Daoy (cell line): Measurements from ENCODE around the gene C1orf74. TPM values are rescaled to one million over a fixed set of nuclear protein-coding genes. Genes with fewer than 3 reads are reported as not detected.

Experiments used
- DNase-seq: peaks from one replicate; pipeline ENCODE4 v3.0.0-alpha.2; 2015; ENCODE audit warnings: low read depth
- total RNA-seq: library from RNA; depleted of rRNA; stranded (reverse); fragments of >200 nt; shearing (Covaris generic); gene quantifications from 2 replicates; pipeline ENCODE4 v1.2.3, GENCODE V29; 2014; rRNA removed

The C1orf74 gene
- 3.4 and 3.5 TPM in 2 replicates for total RNA-seq

DNA sequence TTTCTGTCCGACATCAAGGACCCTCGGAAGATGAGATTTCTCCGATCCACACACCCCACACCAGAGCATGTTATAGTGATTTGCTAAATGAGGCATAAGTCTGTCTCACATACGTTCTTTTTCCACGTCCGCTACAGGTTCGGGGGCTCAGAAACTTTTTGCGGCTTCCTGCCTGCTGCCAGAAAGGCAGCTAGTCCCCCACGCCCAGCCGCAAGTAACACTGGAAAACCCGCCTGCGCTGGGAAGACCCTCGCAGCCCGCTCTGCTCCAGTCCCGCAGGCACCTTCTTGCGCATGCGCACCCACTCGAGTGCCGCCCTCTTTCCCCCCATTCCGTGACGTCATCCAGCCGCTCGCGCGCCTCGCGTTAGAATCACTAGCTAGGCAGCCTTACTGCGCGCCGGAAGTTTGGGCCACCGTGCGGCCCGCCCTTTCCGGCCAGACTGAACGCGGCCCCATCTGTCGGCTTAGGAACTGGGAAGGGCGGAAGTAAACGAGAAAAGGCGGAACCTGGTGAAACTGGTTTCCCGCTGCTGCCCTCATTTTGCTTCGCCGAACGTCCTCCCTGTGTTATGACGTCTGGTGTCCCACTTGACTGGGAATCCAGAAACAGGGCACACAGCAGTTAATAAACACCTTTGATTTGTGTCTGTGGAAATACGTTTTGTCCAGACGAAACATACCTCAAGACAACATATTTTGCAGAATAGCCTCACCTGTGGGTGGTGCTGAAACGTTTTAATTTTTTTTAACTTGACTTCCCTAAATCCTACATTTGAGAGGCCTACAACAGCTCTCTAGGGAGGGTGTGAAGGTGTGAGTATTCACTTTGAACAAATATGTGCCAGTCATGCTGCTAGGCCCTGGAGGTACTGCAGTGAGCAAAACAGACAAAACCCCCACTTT, at the start of gene C1orf74:
C1orf74 (minus strand) TSS at position 295 of the 905 bp plus-strand sequence. CDS start 925 bp downstream, outside the sequence.
- peak; percentile 99 for DNase-seq

DNA sequence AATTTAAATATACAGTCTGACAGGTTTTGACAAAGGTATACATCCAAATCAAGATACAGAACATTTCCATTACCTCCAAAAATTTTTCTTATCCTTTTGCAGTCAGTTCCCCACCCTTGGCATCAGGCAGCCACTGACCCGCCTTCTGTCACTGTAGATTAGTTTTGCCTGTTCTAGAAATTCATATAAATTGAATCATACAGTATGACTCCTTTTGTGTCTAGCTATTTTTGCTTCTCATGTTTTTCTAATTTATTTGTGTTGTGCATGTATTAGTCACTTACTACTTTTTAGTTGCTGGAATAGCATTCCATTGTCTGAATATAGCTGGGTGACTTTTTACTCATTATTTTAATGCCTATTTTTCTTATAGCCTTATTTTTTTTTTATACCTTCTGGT, 47.3 kb upstream of the C1orf74 start:
- DNase-seq: no peak

DNA sequence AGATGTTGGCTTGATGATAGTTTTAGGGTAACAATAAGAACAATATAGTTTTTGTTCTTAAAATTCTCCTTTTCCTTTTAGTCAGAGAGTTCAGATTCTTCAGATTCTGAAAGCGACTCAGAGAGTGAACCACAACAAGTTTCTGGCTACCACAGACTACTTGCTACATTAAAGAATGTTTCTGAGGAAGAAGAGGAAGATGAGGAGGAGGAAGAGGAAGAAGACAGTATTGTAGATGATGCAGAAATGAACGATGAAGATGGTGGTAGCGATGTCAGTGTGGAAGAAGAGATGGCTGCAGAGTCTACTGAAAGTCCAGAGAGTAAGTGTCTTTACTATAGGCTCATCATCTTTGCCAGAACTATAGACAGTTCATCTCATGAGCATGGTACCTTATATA, 46.4 kb upstream of the C1orf74 start:
- DNase-seq: no peak

DNA sequence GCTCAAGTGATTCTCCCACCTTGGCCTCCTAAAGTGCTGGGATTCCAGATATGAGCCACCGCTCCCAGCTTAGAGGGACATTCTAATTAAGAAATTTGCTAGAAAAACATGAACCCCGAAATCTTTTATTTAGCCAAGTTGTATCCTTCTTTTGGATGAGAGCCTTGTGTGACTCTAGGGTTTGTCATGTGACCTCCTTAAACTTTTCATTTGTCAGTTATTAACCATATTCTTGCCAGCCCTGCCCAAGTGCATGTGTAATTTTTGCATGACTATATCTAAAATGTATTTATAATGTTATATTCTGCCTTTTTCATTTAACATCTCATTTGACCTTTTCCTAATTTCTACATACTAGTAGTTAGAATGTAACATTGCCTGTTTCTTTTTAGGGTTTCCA, 45.4 kb upstream of the C1orf74 start:
- DNase-seq: no peak

DNA sequence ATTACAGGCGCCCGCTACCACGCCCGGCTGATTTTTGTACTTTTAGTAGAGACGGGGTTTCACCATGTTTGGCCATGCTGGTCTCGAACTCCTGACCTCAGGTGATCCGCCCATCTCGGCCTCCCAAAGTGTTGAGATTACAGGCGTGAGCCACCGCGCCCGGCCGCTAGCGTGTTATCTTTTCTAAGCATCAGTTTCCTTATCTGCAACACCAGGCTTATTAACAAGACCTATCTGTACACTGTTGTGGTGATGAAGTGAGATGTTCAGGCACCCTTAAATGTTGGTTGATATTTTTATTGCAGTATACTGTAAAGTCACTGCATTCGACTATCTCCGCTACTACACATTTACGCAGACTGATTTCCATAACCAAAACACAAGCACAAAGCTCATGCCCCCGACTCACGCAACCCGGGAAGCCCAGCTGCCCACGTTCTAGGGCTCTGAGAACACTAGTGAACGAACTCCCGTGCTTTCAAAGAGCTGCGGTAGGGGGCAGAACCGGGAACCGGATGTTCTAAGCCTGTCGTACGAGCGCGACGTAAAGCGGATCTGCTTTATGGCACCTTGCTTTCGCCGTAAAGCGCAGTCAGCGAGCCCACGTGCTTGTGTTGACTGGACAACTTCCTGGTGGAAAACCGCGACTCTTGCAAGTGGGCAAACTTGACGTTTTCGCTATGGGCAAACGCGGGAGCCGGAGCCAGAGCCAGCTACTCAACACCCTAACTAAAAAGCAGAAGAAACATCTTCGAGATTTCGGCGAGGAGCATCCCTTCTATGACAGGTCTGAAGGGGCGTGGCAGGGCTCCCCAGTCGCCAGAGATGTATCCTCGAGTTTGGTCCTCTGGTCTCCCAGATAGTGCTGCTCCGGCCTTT, 43.3 kb upstream of the C1orf74 start, which contains the start of gene UTP25:
UTP25 (plus strand) TSS at position 589 of the 879 bp plus-strand sequence; CDS start at position 681, 92 bp downstream.
- peak; percentile 98 for DNase-seq

DNA sequence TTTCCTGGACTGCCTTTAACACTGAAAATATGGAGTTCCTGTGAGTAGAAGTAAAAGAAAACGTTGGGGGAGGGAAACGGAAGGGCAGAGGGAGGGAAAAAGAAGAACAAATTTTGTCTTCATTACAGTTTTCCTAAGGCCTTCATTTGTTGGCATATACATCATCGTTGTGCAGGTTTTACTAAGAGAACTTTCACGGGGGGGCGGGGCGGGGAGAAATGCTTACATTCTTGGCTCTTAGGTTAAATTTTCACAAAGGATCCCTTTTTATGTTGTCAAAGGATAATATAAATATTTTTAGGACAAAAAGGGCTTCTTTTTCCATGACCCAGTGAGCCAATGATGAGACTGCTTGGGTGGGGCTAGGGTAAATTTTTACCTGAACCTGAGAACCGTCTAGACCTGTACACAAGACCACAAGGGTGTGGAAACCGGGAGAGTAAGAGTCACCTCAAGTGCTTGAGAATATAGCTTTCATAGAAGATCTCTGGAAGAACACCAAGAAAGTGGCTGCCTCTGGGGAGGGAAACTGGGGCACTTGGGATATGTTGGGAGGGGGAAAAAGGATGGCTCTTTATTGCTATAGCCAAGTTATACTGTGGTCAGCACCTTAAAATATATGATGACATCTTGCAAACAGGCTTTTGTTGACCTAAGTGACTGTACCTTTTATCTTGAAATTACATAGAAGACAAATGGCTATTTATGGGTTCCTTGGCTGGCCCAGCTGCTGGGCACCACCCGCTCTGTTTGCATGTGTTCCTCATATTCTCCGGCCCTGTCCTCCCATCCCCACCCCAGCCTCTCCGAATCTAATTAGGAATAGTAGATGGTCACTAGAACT, 41.5 kb upstream of the C1orf74 start:
- DNase-seq: no peak

DNA sequence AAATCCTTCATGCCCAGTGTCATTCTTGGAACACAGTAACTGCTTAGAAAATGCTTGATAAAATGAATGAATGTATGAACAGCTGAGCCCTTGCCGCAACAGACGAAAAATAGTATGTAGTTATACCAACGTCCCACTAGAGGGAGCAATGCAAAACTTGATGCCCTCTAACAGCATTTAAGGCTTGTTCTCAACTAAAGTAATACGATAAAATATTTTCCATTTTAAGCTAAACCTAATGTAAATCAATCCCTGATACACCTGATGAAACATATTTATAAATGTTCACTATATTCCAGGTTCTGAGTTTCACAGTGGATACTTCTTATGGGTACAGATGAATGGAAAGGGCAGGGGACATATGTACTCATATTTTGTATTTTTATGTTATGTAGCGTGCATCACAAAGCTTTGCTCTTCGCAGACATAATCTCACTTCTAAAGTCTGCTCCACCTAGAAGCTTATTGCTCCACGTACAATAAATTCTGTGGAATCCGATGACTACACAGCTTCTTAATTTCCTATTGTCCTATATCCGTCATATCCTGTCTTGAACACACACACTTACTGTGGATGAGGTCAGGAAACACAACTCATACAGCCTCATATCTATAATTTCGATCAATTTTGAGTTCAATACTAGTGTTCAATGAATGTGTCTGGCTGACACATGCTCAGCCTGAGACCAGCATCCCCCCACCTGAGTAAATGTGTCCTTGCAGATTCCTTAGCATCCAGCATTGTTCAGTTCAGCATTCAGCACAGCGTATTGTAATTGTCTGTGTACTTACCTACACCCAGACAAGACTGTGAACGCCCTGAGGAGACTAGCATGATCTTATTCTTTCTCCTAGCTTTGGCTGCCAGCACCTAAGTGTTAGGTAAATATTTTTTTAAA, 39.0 kb upstream of the C1orf74 start:
- peak; percentile 62 for DNase-seq

DNA sequence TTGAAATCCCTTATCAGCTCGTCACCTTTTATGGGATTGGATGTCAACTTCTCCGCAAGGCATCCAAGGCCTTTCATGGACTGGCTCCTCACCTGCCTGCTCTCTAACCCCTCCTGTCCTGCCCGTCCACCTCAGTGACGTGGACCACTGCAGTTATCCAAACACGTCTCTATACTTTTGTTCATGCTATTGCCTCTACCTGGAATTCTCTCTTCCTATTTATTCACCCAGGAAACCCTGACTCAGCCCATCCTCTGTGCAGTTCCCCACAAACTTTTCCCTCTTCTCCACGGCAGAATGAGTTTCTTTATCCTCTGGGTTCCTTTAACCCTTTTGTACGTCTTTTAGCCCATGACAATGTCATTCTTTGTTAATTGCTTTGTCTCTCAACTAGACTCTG, 38.3 kb upstream of the C1orf74 start:
- DNase-seq: no peak

DNA sequence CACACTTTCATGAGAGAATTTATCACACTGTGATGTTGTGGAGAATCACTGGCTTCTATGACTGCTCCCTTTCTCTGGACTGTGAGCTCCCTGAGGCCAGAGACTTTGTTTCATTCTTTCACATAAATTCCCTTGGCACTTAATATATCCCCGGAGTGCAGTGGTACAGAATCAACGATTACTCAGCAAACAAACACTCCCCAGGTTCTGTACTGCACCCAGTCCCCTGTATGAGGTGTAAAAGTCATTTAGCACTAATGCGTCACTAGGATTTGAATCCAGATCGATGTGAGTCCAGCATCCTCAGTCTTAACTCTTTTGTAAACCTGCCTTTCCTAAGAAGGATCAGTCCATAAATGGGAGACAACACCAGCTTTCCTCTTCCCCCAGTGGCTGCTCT, 36.6 kb upstream of the C1orf74 start:
- DNase-seq: no peak

DNA sequence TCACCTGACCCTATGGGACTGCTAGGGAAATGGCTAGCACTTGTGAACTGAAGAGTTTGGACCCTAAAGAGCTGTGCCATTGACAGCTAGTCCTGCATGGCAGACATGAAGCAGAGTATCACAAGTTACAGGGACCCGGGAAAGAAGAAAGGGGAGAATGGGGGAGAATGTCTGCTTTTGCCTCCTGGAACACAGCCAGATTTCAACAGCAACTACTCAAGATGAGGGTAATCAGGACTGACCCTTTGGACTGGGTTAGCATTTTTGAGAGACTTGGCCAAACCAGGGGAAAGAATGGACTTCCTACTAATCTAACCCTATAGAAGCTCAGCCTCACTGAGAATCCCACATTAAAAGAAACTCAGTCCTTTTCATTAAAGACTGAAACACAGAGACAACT, 34.7 kb upstream of the C1orf74 start:
- DNase-seq: no peak

DNA sequence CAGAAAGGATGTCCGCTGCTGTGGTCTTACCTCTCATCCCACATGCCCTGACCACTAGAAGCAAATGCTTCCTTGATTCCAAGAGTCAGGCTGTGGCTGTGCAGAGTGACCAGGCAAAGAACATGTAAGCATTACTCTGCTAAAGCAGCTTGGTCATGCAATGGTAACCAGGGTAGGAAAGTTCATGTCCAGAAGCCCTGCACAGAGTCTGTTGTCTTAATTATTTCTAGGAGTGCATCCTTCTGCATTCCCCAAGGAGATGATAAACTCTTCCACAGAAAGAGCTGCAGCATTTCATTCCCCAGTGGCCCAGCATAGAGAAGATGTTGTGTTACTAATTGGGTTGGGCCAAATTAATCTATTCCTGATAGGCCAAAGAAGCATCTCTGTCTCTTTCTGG, 33.3 kb upstream of the C1orf74 start:
- DNase-seq: no peak

DNA sequence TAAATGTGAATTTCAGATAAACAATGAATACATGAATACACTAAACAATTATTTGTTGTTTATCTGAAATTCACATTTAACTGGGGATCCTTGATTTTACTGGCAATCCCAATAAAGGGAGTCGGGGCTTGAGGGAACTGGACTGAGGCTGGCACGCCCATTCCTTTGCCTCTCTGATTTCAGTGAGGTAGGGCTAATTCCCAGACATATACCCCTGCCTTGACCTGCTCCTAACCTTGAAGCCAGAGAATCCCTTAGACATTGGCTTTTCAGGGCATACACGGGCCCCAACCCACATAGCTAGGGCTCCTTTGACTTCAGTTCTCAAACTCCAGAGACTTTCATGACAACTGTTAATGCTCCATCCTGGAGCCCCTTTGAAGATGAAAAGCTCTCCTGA, 32.6 kb upstream of the C1orf74 start:
- DNase-seq: no peak

DNA sequence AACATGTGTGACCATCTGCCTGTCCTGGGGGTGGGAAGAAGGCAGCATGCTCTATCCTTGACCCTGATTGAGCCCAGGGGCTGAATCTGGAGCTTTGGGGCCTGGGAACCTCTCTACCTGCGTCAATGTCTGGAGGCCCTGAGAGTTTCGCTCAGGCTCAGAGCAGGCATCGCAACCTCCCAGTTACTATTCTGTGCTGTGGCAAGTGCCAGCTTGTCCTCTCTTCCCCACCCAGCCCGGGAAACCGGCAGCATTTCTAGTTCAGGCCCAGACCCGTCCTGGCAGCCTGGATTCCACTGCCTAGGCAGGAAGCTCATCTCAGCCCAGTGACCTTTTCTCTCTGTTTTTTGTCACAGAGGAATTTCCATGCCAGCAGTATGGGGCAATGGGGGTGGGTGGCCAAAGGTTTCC, 31.6 kb upstream of the C1orf74 start:
- DNase-seq: no peak

DNA sequence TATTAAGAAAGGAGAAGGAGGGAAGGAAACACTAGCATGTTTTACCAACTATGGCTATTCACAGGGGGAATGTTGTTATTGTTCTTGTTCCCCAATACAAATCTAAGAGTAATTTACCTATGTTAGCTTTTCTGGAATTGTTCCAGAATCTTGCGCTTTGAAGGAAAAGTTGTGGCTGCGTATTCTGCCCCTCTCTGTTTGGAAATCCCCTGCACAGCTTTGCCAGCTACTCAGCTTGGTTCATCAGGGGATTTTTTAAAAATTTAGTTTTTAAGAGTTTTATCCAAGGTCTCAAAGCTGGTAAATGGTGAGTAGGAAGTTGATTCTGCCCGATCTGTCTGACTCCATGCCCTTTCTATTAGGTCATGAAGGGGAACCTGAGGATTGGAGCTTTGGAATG, 31.1 kb upstream of the C1orf74 start:
- no peak for DNase-seq

DNA sequence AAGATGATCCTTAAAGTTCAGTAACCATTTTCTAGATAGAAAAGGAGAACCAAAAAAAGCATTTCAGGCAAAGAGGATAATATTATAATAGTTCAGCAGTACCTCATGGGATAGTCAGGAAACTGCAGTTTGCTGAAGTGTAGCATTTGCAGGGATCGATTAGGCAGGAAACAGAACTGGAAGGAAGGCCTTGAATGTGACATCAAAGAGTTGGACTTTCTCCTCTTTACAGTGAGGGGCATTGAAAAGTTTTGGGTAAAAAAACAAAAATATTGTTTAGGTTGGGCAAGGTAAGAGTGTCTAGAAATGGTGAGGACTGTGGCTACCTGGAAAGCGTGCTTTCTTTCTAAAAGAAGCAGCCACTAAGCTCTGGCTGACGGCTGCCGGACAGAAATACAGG, 29.5 kb upstream of the C1orf74 start:
- DNase-seq: no peak

DNA sequence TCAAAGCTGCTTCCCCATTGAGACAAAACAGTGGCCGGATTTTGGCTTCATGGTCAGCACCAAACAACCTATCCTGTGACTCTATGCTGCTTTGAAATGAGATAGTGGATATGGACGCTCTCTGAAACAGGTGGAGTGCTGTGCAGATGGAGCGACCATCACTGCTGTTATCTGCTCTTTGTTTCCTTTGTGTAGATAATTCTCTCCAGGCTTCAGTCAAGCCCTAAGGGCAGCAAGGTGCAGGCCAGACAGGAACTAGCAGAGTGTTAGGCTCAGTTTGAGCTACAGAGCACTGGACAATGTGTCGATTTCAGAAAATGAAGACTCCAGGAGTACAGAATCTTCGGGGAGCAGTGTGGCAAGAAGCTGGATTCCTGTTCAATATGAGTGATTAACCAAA, 26.4 kb upstream of the C1orf74 start:
- no peak for DNase-seq

DNA sequence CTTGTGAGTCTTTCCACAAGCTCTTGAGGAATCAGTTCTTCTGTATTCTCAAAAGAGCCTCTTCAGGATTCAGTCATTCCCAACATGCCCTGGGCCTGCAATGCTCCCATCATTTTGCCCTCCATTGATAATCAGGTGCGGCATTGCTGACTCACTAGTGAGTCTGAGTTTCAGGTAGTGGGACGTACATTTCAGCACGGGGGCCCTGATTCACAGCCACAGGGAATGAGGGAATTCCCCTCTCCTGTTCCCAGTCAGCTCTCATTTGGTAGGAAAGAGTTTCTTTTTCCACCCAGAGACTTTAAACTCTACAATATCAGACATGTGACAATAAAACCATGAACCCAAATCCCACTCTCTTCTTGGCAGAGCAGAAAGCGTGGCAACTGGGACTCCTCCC, 25.3 kb upstream of the C1orf74 start:
- DNase-seq: peak; percentile 26

DNA sequence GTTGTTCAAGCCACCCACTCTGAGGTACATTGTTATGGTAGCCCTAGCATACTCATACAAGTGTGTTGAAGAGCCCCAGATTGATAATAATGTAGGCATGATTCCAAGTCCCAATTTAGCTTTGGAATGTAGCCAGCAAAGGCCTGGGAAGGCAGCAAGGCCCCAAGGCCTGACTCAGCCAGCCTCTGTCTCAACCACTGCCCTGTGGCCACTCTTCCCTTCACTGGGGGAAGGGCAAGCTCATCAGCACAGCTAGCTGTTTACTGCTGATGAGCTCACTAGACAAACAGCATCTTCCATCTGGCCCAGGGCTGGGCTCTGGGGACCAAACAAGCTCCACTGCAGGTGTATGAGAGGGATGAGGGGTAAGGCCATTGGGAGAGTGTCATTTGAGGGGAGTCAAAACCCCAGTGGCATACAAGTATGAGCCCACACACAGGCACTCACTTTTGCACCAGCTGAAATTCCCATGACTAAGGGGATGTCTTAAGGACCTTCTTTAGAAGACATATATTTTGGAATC, 23.8 kb upstream of the C1orf74 start:
- DNase-seq: peak; percentile 97

DNA sequence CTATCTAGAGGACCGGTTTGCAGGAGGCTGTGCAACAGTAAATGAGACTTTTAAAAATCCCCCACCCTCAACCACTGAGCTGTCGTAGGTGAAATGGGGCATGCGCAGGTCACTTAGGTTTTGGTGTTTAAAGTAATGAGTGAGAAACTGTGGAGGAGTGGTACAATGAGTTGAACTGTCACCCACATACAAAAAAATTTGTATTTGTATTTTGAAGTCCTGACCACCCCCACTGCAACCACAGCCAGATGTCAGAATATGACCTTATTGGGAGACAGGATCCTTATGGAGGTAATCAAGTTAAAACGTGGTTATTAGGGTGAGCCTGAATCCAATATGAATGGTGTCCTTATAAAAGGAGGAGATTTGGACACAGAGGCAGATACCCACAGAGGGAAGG, 23.1 kb upstream of the C1orf74 start:
- no peak for DNase-seq
